ENCODE measurements around the gene AMH.

- TF ChIP-seq MLX (CRISPR knock-in tag; IDR thresholded peaks at IDR 0.05) (no peak), IRF2 (CRISPR knock-in tag; IDR thresholded peaks at IDR 0.05; ENCODE audit: borderline replicate concordance, low read depth) (no peak), TEAD1 (CRISPR knock-in tag; IDR thresholded peaks at IDR 0.05) (no peak), CTCF (IDR thresholded peaks at IDR 0.05) (no peak)
Observed at GRCh38 chr19:2249010-2249866, at the start of gene AMH.

Data from WTC11 (cell line).